Loucy (cell line): ENCODE results near the gene SMR3B.

Experiments used
- EZH2phosphoT487 ChIP-seq: fragments of 200-600 bp; IDR thresholded peaks from 2 replicates; pipeline ENCODE4 v1.6.1; 2018; ENCODE audit warnings: antibody characterized with exemption, mild to moderate bottlenecking, moderate library complexity, borderline replicate concordance
- TF ChIP-seq, protein P1 (sequence below): fragments of 200-600 bp; sonication (generic); conservative IDR thresholded peaks from 2 replicates; pipeline ENCODE4 v1.5.1; 2014; ENCODE audit warnings: mild to moderate bottlenecking, antibody characterized with exemption, low read length

DNA sequence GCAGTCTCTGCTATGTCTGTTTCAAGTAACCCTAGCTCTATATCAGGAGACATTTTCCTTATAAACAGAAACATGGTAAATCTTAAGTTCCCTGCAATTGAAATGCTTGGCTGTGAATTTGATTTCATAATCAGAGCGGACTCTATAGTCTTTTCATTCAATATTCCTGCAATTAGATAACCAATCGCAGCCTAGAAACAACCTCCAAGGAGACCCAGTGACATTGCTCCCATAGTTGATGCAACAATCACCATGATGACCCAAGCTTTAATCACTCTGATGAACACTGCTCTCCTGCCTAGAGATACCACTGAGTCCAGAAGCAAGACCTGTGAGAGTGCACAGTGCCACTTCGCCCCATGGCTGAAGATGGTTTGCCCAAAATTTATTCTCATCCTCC lies 48.2 kb upstream of the SMR3B start, which contains the start of gene CABS1:
- TF ChIP-seq, protein P1, sequence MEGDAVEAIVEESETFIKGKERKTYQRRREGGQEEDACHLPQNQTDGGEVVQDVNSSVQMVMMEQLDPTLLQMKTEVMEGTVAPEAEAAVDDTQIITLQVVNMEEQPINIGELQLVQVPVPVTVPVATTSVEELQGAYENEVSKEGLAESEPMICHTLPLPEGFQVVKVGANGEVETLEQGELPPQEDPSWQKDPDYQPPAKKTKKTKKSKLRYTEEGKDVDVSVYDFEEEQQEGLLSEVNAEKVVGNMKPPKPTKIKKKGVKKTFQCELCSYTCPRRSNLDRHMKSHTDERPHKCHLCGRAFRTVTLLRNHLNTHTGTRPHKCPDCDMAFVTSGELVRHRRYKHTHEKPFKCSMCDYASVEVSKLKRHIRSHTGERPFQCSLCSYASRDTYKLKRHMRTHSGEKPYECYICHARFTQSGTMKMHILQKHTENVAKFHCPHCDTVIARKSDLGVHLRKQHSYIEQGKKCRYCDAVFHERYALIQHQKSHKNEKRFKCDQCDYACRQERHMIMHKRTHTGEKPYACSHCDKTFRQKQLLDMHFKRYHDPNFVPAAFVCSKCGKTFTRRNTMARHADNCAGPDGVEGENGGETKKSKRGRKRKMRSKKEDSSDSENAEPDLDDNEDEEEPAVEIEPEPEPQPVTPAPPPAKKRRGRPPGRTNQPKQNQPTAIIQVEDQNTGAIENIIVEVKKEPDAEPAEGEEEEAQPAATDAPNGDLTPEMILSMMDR, result no peak
- TF ChIP-seq EZH2phosphoT487, result no peak
